Endodermal cell (in vitro differentiated cells): Measurements from ENCODE around the gene CAPN9. TPM values are rescaled to one million over a fixed set of nuclear protein-coding genes. Genes with fewer than 3 reads are reported as not detected.

ENCODE experiments used
- DNase-seq: peaks from one replicate; pipeline ENCODE4 v3.0.0-alpha.2; 2017
- H3K27ac ChIP-seq: 2 replicates; pipeline ENCODE4 v1.5.1; 2013; ENCODE audit warnings: mild to moderate bottlenecking, low read depth, low read length, moderate library complexity
- H3K27me3 ChIP-seq: 2 replicates; pipeline ENCODE4 v1.6.1; 2013; ENCODE audit warnings: mild to moderate bottlenecking, low read length, moderate library complexity; ENCODE audit not compliant: insufficient read depth, control insufficient read depth, poor library complexity, severe bottlenecking
- H3K36me3 ChIP-seq: 2 replicates; pipeline ENCODE4 v1.7.0; 2013; ENCODE audit warnings: mild to moderate bottlenecking, low read length, moderate library complexity; ENCODE audit not compliant: control insufficient read depth, insufficient read depth
- H3K4me1 ChIP-seq: one replicate; pipeline ENCODE4 v1.7.0; 2013; ENCODE audit warnings: low read length; ENCODE audit not compliant: control insufficient read depth, insufficient read depth
- H3K4me3 ChIP-seq: 2 replicates; pipeline ENCODE4 v1.5.1; 2013; ENCODE audit warnings: mild to moderate bottlenecking, low read length, moderate library complexity
- H3K9ac ChIP-seq: 2 replicates; pipeline ENCODE4 v1.6.1; 2013; ENCODE audit warnings: mild to moderate bottlenecking, low read length, moderate library complexity; ENCODE audit not compliant: poor library complexity, severe bottlenecking; ENCODE audit errors: extremely low read depth
- H3K9me3 ChIP-seq: 2 replicates; pipeline ENCODE4 v1.6.1; 2013; ENCODE audit warnings: mild to moderate bottlenecking, low read length, moderate library complexity; ENCODE audit not compliant: control insufficient read depth
- H3K27ac Mint-ChIP-seq: 2 replicates; pipeline ENCODE4 v1.8.0; 2020; ENCODE audit warnings: mixed read lengths
- H3K27me3 Mint-ChIP-seq: 2 replicates; pipeline ENCODE4 v1.8.0; 2021; ENCODE audit warnings: mild to moderate bottlenecking, mixed read lengths; ENCODE audit not compliant: insufficient read depth
- H3K36me3 Mint-ChIP-seq: 2 replicates; pipeline ENCODE4 v1.8.0; 2020; ENCODE audit warnings: low read depth, mixed read lengths
- H3K4me1 Mint-ChIP-seq: 2 replicates; pipeline ENCODE4 v1.8.0; 2020; ENCODE audit warnings: mixed read lengths
- H3K4me3 Mint-ChIP-seq: 2 replicates; pipeline ENCODE4 v1.8.0; 2020; ENCODE audit warnings: mild to moderate bottlenecking, moderate library complexity, mixed read lengths
- H3K9me3 Mint-ChIP-seq: 2 replicates; pipeline ENCODE4 v1.8.0; 2020; ENCODE audit warnings: mild to moderate bottlenecking, mixed read lengths
- WGBS, 2 experiments: methylation state at CpG; one replicate each; pipeline versions ENCODE4 v1.1.5 to v1.1.7; 2013; ENCODE audit warnings: missing lambda C conversion rate in 2 of 2, mixed read lengths in 1 of 2; ENCODE audit not compliant: insufficient coverage in 1 of 2, insufficient read length in 1 of 2; 5-methylcytosine and 5-hydroxymethylcytosine counted together
- total RNA-seq, 2 donors: library from RNA; stranded (reverse); fragmentation: NEBNext Ultra II Directional in 1 of 2; extraction: Animal tissue kit (Norgen Biotek cat#: 25700) in 1 of 2; gene quantifications; 2 replicates in 1 of 2; 3 replicates in 1 of 2; pipeline ENCODE4 v1.2.1, GENCODE V29; 2021
- TF ChIP-seq, protein P1 (sequence below): fragments of 200-600 bp; sonication (generic); conservative IDR thresholded peaks from 2 replicates; pipeline ENCODE4 v1.5.0; 2021; ENCODE audit warnings: antibody characterized with exemption, mild to moderate bottlenecking

Gene CAPN9
- total RNA-seq, 2 donors from 2014 or later, result 1.1 TPM

DNA sequence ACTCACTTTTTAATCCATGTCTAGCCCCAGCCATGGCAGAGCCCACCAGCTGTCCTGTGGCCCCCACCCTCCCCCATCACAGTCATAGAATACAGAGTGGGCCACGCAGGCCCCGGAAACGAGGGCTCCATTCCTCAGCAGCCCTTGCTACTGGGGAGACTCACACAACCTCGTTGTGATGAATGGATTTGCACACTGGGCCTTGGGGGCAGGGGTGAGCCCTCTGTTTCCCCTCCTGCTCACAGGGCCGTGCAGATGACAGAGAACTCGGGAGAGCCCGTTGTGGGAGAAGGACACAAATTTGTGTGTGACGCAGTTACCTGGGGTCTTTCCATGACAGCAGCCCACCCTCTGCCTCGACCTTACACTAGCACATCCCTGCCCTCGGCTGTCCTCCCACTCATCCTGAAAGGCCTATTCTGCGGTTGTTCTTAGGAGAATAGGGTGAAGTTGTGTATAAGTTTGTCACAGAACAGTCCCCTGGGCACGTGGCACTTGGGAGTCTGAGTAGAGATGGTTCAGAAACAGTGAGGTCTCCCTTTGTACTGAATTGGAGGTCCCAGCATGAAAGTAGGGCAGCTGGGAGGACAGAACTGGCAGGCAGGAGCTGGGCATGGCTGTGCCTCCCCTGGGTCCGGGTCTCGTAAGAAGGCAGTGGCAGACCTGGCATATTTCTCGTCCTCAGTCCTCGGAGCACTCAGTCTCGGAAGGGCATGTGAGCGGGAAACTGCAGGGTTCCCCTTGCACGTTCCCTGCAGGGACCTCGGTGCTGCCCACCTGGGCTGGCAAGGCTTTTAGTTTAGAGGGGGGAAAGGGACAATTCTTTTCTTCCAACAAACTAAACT lies 40.1 kb upstream of the CAPN9 start:
- peaks cover 3% of the 10 kb centered on the region for H3K4me1 Mint-ChIP-seq
- 93 to 95% methylated on average over 10 to 20 of the region's 20 CpGs for WGBS, 2 experiments
- no peaks in the 10 kb centered on the region for H3K36me3 ChIP-seq
- TF ChIP-seq, protein P1, sequence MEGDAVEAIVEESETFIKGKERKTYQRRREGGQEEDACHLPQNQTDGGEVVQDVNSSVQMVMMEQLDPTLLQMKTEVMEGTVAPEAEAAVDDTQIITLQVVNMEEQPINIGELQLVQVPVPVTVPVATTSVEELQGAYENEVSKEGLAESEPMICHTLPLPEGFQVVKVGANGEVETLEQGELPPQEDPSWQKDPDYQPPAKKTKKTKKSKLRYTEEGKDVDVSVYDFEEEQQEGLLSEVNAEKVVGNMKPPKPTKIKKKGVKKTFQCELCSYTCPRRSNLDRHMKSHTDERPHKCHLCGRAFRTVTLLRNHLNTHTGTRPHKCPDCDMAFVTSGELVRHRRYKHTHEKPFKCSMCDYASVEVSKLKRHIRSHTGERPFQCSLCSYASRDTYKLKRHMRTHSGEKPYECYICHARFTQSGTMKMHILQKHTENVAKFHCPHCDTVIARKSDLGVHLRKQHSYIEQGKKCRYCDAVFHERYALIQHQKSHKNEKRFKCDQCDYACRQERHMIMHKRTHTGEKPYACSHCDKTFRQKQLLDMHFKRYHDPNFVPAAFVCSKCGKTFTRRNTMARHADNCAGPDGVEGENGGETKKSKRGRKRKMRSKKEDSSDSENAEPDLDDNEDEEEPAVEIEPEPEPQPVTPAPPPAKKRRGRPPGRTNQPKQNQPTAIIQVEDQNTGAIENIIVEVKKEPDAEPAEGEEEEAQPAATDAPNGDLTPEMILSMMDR, result no peak
- H3K4me3 ChIP-seq, result no peak overlapping the region
- peaks cover 2% of the 10 kb centered on the region for H3K27me3 Mint-ChIP-seq
- no peaks in the 10 kb centered on the region for H3K9me3 ChIP-seq
- no peaks in the 10 kb centered on the region for H3K9me3 Mint-ChIP-seq
- H3K27ac ChIP-seq, result no peak overlapping the region
- no peaks in the 10 kb centered on the region for H3K4me1 ChIP-seq
- no peaks in the 10 kb centered on the region for H3K36me3 Mint-ChIP-seq
- no peaks in the 10 kb centered on the region for H3K27me3 ChIP-seq
- no peak overlapping the region for H3K9ac ChIP-seq
- no peak for DNase-seq
- no peak overlapping the region for H3K4me3 Mint-ChIP-seq
- no peak overlapping the region for H3K27ac Mint-ChIP-seq

DNA sequence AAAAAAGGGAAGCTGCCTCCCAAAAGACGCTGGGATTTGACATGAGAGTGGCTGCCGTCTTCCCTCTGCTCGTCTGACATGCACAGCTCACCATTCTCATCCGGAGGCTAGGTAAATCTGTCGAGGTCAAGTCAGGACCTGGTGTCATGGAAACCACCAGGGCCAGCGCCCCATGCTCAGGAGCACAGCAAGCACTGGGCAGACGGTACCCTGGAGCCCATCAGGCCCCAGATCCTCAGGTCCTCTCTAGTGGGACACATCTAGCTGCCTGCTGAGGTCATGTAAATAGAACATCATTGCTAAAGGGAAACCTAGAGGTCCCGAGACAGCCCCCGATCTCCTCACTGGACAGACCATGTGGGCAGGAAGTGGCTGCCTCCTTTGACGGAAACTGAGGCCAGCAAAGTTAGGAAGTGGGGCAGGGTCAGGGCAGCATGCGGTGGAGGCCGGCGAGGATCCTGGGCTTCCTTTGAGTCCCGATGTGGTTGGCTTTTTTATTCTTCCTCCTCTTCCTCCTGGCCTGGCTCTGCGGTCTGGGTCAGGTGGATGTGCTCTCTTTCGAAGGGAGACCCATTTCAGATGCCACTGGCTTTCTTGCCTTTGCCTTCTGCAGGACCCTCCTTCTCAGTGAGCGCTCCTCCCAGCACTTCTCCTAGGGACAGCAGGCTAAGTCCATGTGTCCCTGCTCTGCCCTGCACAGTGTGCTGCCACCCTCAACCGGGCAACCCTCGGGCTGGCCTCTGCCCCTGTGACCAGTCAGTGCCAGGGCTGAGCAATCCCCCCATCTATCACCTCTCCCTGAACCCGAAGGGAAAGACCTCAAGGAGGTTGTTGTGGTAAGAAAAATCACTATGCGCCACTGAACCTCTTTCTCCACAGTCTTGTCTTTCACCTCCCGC lies 39.2 kb upstream of the CAPN9 start:
- 85 to 93% methylated on average over 12 to 22 of the region's 22 CpGs for WGBS, 2 experiments
- Mint-ChIP-seq H3K36me3 (no peaks in the 10 kb centered on the region), H3K4me1 (peaks cover under 1% of the 10 kb centered on the region), H3K27me3 (peaks cover 2% of the 10 kb centered on the region), H3K27ac (no peak overlapping the region), H3K9me3 (no peaks in the 10 kb centered on the region), H3K4me3 (no peak overlapping the region)
- Histone ChIP-seq H3K4me1 (no peaks in the 10 kb centered on the region), H3K4me3 (no peak overlapping the region), H3K9me3 (no peaks in the 10 kb centered on the region), H3K27ac (no peak overlapping the region), H3K27me3 (no peaks in the 10 kb centered on the region), H3K36me3 (no peaks in the 10 kb centered on the region), H3K9ac (no peak overlapping the region)
- TF ChIP-seq, protein P1, result no peak
- DNase-seq, result no peak

DNA sequence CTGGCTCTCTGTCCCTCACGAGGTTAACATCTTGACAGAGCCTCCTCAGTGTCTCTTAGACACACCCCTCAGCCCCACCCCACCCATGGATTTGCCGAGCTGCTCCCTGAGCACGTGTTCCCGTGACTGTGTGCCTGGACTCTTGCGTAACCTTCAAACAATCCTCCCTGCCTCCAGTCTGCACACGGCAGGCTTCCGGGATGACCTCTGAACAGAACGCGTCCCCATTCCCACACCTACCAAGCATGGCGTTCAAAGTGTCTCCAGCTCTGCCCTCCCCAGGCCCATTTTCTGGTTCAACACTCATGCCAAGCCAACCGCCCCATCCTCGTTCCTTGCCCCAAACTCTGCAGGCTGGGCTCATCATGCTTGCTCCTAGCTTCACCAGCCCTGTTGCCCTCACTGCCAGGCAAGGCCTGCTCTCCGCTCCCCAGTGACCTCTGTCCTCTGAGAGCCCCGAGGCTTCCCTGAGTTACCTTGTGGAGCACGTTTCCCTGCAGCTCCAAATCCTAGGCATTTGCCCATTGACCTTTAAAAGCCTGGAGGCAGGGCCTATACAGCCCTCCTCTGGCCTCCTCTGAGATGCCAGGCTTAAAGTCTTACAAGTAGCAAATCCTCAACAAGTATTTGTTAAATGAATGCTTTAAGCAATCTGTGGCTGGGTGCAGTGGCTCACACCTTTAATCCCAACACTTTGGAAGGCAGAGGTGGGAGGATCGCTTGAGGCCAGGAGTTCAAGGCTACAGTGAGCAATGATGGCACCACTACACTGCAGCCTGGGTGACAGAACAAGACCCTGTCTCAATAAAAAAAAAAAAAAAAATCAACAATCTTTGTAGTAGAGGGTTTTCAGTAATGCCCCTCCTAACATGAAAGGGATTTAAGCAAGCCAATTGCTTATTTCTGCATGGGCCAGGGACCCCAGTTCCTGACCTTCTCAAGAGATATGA lies 38.3 kb upstream of the CAPN9 start:
- Histone ChIP-seq H3K9me3 (no peaks in the 10 kb centered on the region), H3K27ac (no peak overlapping the region), H3K4me3 (no peak overlapping the region), H3K9ac (no peak overlapping the region), H3K36me3 (no peaks in the 10 kb centered on the region), H3K27me3 (no peaks in the 10 kb centered on the region), H3K4me1 (no peaks in the 10 kb centered on the region)
- 90 to 94% methylated on average over 4 to 16 of the region's 16 CpGs for WGBS, 2 experiments
- peaks cover 2% of the 10 kb centered on the region for H3K27me3 Mint-ChIP-seq
- TF ChIP-seq, protein P1, result no peak
- H3K27ac Mint-ChIP-seq, result no peak overlapping the region
- no peak overlapping the region for H3K4me3 Mint-ChIP-seq
- no peaks in the 10 kb centered on the region for H3K9me3 Mint-ChIP-seq
- no peaks in the 10 kb centered on the region for H3K4me1 Mint-ChIP-seq
- no peaks in the 10 kb centered on the region for H3K36me3 Mint-ChIP-seq
- DNase-seq, result no peak
